ENCODE data around the gene DECR2. TPM values are rescaled to one million over a fixed set of nuclear protein-coding genes. Genes with fewer than 3 reads are reported as not detected.
A peak's percentile ranks its signal among the peaks of the same experiment; 100 is the strongest.

Gene DECR2
- total RNA-seq, 8 experiments from 2014 or later, result 7.1 to 24.2 (median 11.8) TPM

DNA sequence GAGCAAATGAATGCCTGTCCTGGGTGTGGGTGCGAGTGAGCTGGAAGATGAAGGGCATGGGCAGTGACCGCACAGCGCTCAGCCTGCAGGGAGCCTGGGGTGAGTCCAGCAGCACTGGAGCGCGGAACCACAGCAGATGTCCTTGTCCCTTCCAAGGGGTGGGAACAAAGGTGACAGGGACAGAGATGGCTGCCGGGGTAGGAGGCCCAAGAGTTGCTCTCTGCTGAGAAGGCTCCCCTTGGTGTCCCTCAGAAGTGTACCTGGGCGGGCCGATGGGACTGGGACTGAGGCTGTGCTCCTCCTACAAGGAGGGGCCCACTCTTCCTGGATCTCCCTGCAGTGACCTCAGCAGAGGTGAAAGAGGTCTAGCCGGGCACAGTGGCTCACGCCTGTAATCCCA lies 12.3 kb upstream of the DECR2 start:
- WGBS, 10 experiments, result 82 to 92% (median 90%) methylated on average over 2 to 5 of the region's 10 CpGs; no CpG with 5 or more reads in 6 of the 10 experiments
- in situ Hi-C loops (cut with MboI; ENCODE audit: low pct_unique_long_range_greater_than_20kb in 2 of 9, low sequenced_read_pairs in 9 of 9, unreplicated experiment in 9 of 9), result no loop called here
- no peak overlapping the region for H3K4me3 ChIP-seq
- H3K4me1 ChIP-seq (replicated peaks in 1 of 2), result peaks cover 22 to 24% of the 10 kb centered on the region in 2 donors
- no peak overlapping the region for H3K27ac ChIP-seq
- ATAC-seq (replicated peaks in 6 of 8), result no peak

DNA sequence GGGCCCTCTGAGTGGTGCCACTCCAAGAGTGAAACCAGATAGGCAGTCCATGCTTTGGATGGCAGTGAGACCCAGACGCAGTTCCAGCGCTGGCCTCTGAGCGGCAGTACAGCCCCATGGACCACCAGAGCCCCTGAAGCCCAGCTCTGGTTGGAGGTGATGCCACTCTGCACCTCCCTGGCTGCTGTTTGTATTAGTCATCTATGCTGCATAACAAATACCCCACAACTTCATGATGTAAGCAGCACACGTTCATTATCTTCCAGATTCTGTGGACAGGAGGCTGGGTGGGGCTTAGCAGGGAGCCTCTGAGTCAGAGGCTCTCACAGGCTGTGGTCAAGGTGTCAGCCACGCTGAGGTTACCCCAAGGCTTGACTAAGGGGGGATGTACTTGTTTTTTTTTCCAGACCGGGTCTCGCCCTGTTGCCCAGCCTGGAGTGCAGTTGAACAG lies 9.8 kb upstream of the DECR2 start:
- peak in 6 of 8 experiments; percentile 10 to 90 (median 51) for ATAC-seq (replicated peaks in 6 of 8)
- in situ Hi-C loops (cut with MboI; ENCODE audit: low pct_unique_long_range_greater_than_20kb in 2 of 9, low sequenced_read_pairs in 9 of 9, unreplicated experiment in 9 of 9), result no loop called here
- Histone ChIP-seq H3K27ac (no peak overlapping the region), H3K4me1 (replicated peaks in 1 of 2) (peaks cover 19 to 22% of the 10 kb centered on the region in 2 donors), H3K4me3 (no peak overlapping the region)
- 0 to 100% (median 91%) methylated on average over 1 to 3 of the region's 7 CpGs; no CpG with 5 or more reads in 4 of the 10 experiments for WGBS, 10 experiments

DNA sequence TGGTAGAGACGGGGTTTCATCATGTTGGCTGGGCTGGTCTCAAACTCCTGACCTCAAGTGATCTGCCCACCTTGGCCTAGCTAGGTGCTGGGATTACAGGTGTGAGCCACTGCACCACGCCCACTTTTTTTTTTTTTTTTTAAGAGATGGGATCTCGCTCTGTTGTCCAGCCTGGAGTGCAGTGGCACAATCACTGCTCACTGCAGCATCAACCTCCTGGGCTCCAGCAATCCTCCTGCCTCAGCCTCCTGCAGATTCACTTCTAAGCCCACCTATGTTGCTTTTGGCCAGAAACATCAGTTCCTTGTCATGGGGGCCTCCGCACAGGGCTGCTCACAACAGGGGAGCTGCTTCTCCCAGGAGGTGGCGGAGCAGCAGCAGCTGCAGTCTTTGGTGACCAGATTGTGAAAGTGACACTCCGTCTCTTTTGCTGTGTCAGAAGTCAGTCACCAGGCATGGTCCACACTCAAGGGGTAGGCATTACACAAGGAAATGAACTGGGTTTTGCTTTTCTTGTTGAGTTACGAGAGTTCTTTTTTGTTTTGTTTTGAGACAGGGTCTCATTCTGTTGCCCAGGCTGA lies 9.1 kb upstream of the DECR2 start:
- 67 to 100% (median 98%) methylated on average over 1 to 5 of the region's 7 CpGs; no CpG with 5 or more reads in 2 of the 10 experiments for WGBS, 10 experiments
- ATAC-seq (replicated peaks in 6 of 8), result no peak
- peaks cover 12 to 16% of the 10 kb centered on the region in 2 donors for H3K4me1 ChIP-seq (replicated peaks in 1 of 2)
- no peak overlapping the region for H3K27ac ChIP-seq
- H3K4me3 ChIP-seq, result no peak overlapping the region
- in situ Hi-C loops (cut with MboI; ENCODE audit: low pct_unique_long_range_greater_than_20kb in 2 of 9, low sequenced_read_pairs in 9 of 9, unreplicated experiment in 9 of 9), result no loop called here

DNA sequence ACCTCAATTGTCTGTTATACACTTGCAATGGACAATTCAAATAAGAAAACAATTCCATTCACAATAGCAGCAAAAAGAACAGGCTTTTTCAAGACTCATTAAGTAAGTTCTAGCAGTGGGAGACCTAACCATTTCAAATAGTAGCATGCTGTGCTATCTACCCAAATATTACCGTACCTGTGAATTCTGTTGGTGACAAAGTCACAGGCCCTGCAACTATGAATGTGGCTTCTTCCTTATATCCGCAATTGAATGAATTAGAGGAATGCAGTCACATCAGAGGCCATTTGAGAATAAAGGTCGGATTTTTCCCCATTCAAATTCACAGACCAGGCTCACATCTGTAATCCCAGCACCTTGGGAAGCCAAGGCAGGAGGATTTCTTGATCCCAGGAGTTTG lies 5.5 kb upstream of the DECR2 start:
- in situ Hi-C loops (cut with MboI; ENCODE audit: low pct_unique_long_range_greater_than_20kb in 2 of 9, low sequenced_read_pairs in 9 of 9, unreplicated experiment in 9 of 9), result no loop called here
- H3K27ac ChIP-seq, result peak overlapping the region in 1 of 2 donors; percentile 88
- H3K4me3 ChIP-seq, result peak overlapping the region; percentile 53 to 68 (median 59)
- peaks cover 12% of the 10 kb centered on the region in 2 donors for H3K4me1 ChIP-seq (replicated peaks in 1 of 2)
- WGBS, 10 experiments, result 14 to 63% (median 34%) methylated on average over 1 to 3 of the region's 3 CpGs; no CpG with 5 or more reads in 3 of the 10 experiments
- ATAC-seq (replicated peaks in 6 of 8), result no peak

DNA sequence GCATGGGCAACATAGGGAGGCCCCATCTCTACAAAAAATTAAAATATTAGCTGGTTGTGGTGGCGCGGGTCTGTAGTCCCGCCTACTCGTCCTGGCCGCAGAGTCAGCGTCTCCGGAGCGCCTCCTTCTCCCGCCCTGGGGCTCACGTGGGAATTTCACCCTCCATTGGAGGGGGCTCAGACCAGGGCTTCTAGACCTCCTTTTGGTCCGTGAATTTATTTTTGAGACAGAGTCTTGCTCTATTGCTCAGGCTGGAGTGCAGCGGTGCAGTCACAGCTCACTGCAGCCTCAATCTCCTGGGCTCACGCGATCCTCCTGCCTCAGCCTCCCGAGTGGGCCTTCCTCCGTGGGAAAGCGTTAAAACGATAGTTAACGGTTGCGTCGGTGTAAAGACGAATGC lies 5.1 kb upstream of the DECR2 start:
- peak; percentile 7 to 58 (median 32) for ATAC-seq (replicated peaks in 6 of 8)
- H3K27ac ChIP-seq, result peak overlapping the region in 1 of 2 donors; percentile 88
- WGBS, 10 experiments, result 3 to 22% (median 14%) methylated on average over 1 to 16 of the region's 22 CpGs; no CpG with 5 or more reads in 4 of the 10 experiments
- in situ Hi-C loops (cut with MboI; ENCODE audit: low pct_unique_long_range_greater_than_20kb in 2 of 9, low sequenced_read_pairs in 9 of 9, unreplicated experiment in 9 of 9), result no loop called here
- H3K4me1 ChIP-seq (replicated peaks in 1 of 2), result peaks cover 12% of the 10 kb centered on the region in 2 donors
- peak overlapping the region; percentile 53 to 68 (median 59) for H3K4me3 ChIP-seq

DNA sequence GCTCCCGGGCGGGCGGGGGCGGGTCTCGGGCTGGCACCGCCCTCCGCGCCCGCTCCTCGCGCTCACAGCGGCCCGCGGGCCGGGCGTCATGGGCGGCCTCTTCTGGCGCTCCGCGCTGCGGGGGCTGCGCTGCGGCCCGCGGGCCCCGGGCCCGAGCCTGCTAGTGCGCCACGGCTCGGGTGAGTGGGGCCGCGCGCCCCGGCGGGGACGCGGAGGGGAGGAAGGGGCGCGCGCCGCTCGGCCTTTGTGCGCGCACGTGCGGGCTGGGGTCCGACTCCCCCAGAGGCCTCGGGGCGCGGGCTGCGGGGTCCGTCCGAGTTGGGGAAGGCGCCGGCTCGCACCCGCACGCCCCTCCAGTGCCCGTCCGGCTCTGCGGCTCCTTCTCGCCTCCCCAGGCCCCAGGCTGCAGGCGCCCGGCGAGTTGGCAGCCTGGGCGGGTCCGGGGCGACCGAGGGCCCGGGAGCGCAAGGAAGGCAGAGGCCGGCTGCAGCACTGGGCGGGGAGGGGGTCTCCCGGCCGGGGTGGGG lies 4.5 kb upstream of the DECR2 start, which contains the start of gene NME4:
Gene NME4, plus strand, starts transcription at position 65 of the 527 bp plus-strand sequence. Its CDS starts 24 bp downstream, at position 89.
- peak; percentile 4 to 42 (median 30) for ATAC-seq (replicated peaks in 6 of 8)
- Histone ChIP-seq H3K4me1 (replicated peaks in 1 of 2) (peaks cover 12% of the 10 kb centered on the region in 2 donors), H3K27ac (peak within 1 kb of the TSS; percentile 69 to 88), H3K4me3 (peak within 1 kb of the TSS; percentile 53 to 68 (median 59))
- in situ Hi-C loops (cut with MboI; ENCODE audit: low pct_unique_long_range_greater_than_20kb in 2 of 9, low sequenced_read_pairs in 9 of 9, unreplicated experiment in 9 of 9), result no loop called here
- no CpG with 5 or more reads among the region's 75 CpGs for WGBS, 10 experiments

DNA sequence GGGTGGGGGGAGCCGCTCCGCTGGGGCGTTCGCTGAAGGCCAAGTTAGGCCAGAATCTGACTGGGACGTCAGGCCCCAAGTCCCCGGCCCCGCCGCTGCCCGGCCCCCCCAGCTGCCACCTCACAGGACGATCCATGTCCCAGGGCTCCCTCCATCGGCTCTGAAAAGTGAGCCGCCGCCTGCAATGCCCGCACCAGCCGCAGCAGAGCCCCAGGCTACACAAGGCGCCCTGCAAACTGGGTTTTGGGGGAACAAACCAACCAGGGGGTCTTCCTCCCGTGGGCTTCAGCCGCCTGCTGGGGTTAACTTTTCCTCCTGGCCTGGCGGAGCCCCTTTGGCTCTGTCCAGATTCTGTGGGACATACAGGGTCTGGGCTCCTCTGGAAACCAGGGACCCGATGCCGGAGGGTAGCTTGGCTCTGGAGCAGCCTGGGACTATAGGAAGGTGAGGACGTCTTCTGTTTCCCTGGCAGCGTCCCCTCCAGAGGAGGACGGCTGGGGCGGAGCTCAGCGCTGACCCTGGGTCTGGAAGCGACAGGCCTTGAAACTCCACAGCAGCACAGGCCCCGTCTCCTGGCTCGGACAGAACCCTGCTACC lies 3.9 kb upstream of the DECR2 start:
- H3K4me1 ChIP-seq (replicated peaks in 1 of 2), result peaks cover 12% of the 10 kb centered on the region in 2 donors
- H3K27ac ChIP-seq, result peak overlapping the region; percentile 36 to 75
- 0 to 50% (median 20%) methylated on average over 1 to 5 of the region's 29 CpGs; no CpG with 5 or more reads in 7 of the 10 experiments for WGBS, 10 experiments
- in situ Hi-C loops (cut with MboI; ENCODE audit: low pct_unique_long_range_greater_than_20kb in 2 of 9, low sequenced_read_pairs in 9 of 9, unreplicated experiment in 9 of 9), result no loop called here
- H3K4me3 ChIP-seq, result peak overlapping the region in 4 of 5 donors; percentile 14 to 68 (median 44)
- peak; percentile 8 to 65 (median 52) for ATAC-seq (replicated peaks in 6 of 8)

DNA sequence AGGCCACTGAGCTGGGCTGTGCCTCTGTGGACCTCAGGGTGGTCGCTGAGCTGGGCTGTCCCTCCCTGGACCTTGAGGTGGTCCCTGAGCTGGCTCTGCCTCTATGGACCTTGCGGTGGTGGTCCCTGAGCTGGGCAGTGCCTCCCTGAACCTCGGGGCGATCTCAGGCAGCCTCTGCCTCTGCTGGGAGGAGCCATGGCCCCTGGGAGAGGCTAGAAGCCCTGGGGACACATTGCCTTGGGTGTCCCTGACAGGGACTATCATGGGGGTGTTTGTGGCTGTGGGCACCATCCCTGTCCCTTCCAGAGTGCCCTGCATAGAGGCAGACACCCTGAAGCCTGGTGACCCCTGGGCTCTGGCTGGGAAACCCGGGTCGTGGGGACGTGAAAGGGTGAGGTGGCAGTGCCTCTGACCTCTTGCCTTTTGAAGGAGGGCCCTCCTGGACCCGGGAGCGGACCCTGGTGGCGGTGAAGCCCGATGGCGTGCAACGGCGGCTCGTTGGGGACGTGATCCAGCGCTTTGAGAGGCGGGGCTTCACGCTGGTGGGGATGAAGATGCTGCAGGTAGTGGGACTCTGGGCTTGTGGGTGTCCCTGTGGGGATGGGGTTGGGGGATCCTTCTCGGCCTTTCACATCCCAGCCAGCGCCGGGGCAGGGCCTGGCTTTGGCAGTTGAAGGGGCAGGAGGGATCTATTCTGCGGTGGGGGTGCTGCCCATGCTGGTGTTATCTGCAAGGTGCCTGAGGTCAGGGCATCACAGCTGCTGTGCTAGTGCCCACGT lies 2.9 kb upstream of the DECR2 start:
- no peak for ATAC-seq (replicated peaks in 6 of 8)
- H3K27ac ChIP-seq, result no peak overlapping the region
- no peak overlapping the region for H3K4me3 ChIP-seq
- WGBS, 10 experiments, result 40 to 86% (median 67%) methylated on average over 1 to 4 of the region's 24 CpGs; no CpG with 5 or more reads in 7 of the 10 experiments
- in situ Hi-C loops (cut with MboI; ENCODE audit: low pct_unique_long_range_greater_than_20kb in 2 of 9, low sequenced_read_pairs in 9 of 9, unreplicated experiment in 9 of 9), result no loop called here
- H3K4me1 ChIP-seq (replicated peaks in 1 of 2), result peaks cover 12% of the 10 kb centered on the region in 2 donors

DNA sequence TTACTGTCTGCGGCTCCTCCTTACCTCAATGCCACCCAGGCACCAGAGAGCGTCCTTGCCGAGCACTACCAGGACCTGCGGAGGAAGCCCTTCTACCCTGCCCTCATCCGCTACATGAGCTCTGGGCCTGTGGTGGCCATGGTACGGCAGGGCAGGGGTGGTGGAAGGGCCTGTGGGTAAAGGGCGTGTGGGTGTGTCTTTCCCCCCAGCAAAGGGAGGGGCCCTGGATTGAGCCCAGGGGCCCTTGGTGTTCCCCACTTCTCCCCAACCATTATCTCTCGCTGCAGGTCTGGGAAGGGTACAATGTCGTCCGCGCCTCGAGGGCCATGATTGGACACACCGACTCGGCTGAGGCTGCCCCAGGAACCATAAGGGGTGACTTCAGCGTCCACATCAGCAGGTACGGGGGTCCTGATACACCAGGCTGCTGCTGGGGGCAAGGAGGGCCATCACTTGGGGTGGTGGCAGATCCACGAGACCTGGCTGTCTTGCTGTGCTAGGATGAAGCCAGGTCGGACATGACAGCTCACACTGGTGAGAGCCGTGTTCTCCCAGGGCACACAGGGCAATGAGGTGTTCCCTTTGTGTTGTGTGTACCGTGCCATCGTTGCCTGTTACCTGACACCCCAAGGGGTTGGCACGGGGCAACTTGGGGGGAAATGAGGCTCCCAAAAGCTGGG lies 2.2 kb upstream of the DECR2 start:
- Histone ChIP-seq H3K4me1 (replicated peaks in 1 of 2) (peaks cover 12% of the 10 kb centered on the region in 2 donors), H3K27ac (no peak overlapping the region), H3K4me3 (no peak overlapping the region)
- in situ Hi-C loops (cut with MboI; ENCODE audit: low pct_unique_long_range_greater_than_20kb in 2 of 9, low sequenced_read_pairs in 9 of 9, unreplicated experiment in 9 of 9), result no loop called here
- ATAC-seq (replicated peaks in 6 of 8), result no peak
- 73 to 93% (median 90%) methylated on average over 2 to 6 of the region's 22 CpGs; no CpG with 5 or more reads in 7 of the 10 experiments for WGBS, 10 experiments

DNA sequence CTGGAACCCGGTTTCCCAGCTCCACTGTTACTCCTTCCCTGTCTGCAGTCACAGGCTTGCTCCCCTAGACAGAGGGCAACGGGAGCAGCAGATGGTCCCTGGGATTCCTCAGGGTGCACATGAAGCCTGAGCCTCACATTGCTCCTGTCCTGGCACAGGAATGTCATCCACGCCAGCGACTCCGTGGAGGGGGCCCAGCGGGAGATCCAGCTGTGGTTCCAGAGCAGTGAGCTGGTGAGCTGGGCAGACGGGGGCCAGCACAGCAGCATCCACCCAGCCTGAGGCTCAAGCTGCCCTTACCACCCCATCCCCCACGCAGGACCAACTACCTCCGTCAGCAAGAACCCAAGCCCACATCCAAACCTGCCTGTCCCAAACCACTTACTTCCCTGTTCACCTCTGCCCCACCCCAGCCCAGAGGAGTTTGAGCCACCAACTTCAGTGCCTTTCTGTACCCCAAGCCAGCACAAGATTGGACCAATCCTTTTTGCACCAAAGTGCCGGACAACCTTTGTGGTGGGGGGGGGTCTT lies 1.6 kb upstream of the DECR2 start:
- Histone ChIP-seq H3K4me1 (replicated peaks in 1 of 2) (peaks cover 12% of the 10 kb centered on the region in 2 donors), H3K4me3 (no peak overlapping the region), H3K27ac (no peak overlapping the region)
- in situ Hi-C loops (cut with MboI; ENCODE audit: low pct_unique_long_range_greater_than_20kb in 2 of 9, low sequenced_read_pairs in 9 of 9, unreplicated experiment in 9 of 9), result no loop called here
- WGBS, 10 experiments, result 0 to 100% methylated on average over 1 of the region's 10 CpGs; no CpG with 5 or more reads in 8 of the 10 experiments
- no peak for ATAC-seq (replicated peaks in 6 of 8)

DNA sequence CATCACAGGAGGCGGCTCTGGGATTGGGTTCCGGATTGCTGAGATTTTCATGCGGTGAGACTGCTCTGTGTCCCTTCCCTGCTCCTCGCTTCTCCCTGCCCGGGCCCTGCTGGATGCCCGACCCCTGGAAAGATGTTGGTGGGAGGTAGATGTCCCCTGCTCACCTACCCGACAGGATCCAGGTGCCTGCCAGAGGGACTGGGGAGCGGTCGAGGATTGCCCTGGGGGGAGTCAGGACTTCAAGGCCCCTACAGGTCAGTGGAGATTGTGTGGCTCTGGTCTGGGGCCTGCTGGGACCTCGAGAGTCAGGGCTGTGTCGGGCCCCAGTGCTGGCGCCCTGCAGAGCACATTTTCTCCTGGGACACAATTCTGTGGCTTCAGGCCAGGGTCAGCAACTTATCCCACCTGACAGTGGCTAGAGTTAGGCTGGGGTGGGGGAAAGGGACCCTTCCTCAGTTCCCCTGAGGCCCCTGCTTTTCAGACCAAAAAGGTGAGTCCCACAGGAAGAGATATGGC lies 3.3 kb downstream of the DECR2 start:
- WGBS, 10 experiments, result 67 to 100% (median 88%) methylated on average over 1 to 8 of the region's 12 CpGs; no CpG with 5 or more reads in 6 of the 10 experiments
- Histone ChIP-seq H3K4me1 (replicated peaks in 1 of 2) (peaks cover 4 to 5% of the 10 kb centered on the region in 2 donors), H3K27ac (no peak overlapping the region), H3K4me3 (no peak overlapping the region)
- no peak for ATAC-seq (replicated peaks in 6 of 8)
- in situ Hi-C loops (cut with MboI; ENCODE audit: low pct_unique_long_range_greater_than_20kb in 2 of 9, low sequenced_read_pairs in 9 of 9, unreplicated experiment in 9 of 9), result no loop called here
